Liver (tissue), 9 donors: ENCODE data around the gene HSD17B12. TPM values are rescaled to one million over a fixed set of nuclear protein-coding genes. Genes with fewer than 3 reads are reported as not detected.

Experiments
- DNase-seq: peaks from one replicate; pipeline ENCODE4 v3.0.0-alpha.2; 2017; ENCODE audit warnings: low spot score
- H3K27ac ChIP-seq, 2 donors: one replicate each; pipeline ENCODE4 v1.7.0; 2013; ENCODE audit warnings: inconsistent platforms in 2 of 2, low read length in 2 of 2, control low read depth in 1 of 2, low read depth in 1 of 2, mild to moderate bottlenecking in 1 of 2
- H3K27me3 ChIP-seq, 4 donors: one replicate each; pipeline versions ENCODE4 v1.6.1 to v1.7.0; 2013; ENCODE audit warnings: low read length in 3 of 4, inconsistent platforms in 1 of 4, mild to moderate bottlenecking in 1 of 4, moderate library complexity in 1 of 4; ENCODE audit not compliant: control insufficient read depth in 4 of 4, insufficient read depth in 4 of 4
- H3K36me3 ChIP-seq, 4 donors: one replicate each; pipeline versions ENCODE4 v1.6.1 to v1.7.0; 2013; ENCODE audit warnings: low read length in 3 of 4, mild to moderate bottlenecking in 3 of 4, low read depth in 1 of 4, moderate library complexity in 1 of 4; ENCODE audit not compliant: control insufficient read depth in 4 of 4, insufficient read depth in 3 of 4
- H3K4me1 ChIP-seq, 4 donors: one replicate each; pipeline versions ENCODE4 v1.6.1 to v1.7.0; 2013; ENCODE audit warnings: low read length in 3 of 4, mild to moderate bottlenecking in 3 of 4, moderate library complexity in 1 of 4; ENCODE audit not compliant: control insufficient read depth in 4 of 4, insufficient read depth in 4 of 4
- H3K4me3 ChIP-seq, 3 donors: one replicate each; pipeline versions ENCODE4 v1.6.1 to v1.7.0; 2013; ENCODE audit warnings: low read length in 3 of 3, control low read depth in 1 of 3, low read depth in 1 of 3, mild to moderate bottlenecking in 1 of 3
- H3K9ac ChIP-seq, 2 donors: one replicate each; pipeline ENCODE4 v1.7.0; 2013; ENCODE audit warnings: low read length in 2 of 2, mild to moderate bottlenecking in 2 of 2, moderate library complexity in 2 of 2, control low read depth in 1 of 2, low read depth in 1 of 2
- H3K9me3 ChIP-seq, 4 donors: one replicate each; pipeline versions ENCODE4 v1.6.1 to v1.7.0; 2013; ENCODE audit warnings: low read length in 3 of 4; ENCODE audit not compliant: control insufficient read depth in 4 of 4
- EGR1 ChIP-seq, 2 donors: IDR thresholded peaks; 2 replicates each; pipeline ENCODE4 v1.6.1; 2016 to 2018; ENCODE audit warnings: antibody characterized with exemption in 2 of 2, low read depth in 2 of 2
- FOXA1 ChIP-seq: IDR thresholded peaks from 2 replicates; pipeline ENCODE4 v1.6.1; 2016; ENCODE audit warnings: antibody characterized with exemption
- HNF4A ChIP-seq, 2 donors: conservative IDR thresholded peaks; 2 replicates each; pipeline ENCODE4 v1.6.1; 2016; ENCODE audit warnings: antibody characterized with exemption in 2 of 2, mild to moderate bottlenecking in 2 of 2
- HNF4G ChIP-seq: IDR thresholded peaks from 2 replicates; pipeline ENCODE4 v1.6.1; 2016; ENCODE audit warnings: antibody characterized with exemption
- JUND ChIP-seq, 2 donors: IDR thresholded peaks; 2 replicates each; pipeline ENCODE4 v1.6.1; 2016; ENCODE audit warnings: antibody characterized with exemption in 2 of 2
- MAX ChIP-seq: IDR thresholded peaks from 2 replicates; pipeline ENCODE4 v1.6.1; 2016; ENCODE audit warnings: antibody characterized with exemption
- NR2F2 ChIP-seq: IDR thresholded peaks from 2 replicates; pipeline ENCODE4 v1.6.1; 2016; ENCODE audit warnings: antibody characterized with exemption
- RAD21 ChIP-seq, 2 donors: IDR thresholded peaks; 2 replicates each; pipeline ENCODE4 v1.6.1; 2016; ENCODE audit warnings: antibody characterized with exemption in 2 of 2, mild to moderate bottlenecking in 2 of 2
- REST ChIP-seq: IDR thresholded peaks from 2 replicates; pipeline ENCODE4 v1.6.1; 2016; ENCODE audit warnings: antibody characterized with exemption, mild to moderate bottlenecking
- RXRA ChIP-seq, 2 donors: IDR thresholded peaks; 2 replicates each; pipeline ENCODE4 v1.6.1; 2017 to 2018; ENCODE audit warnings: antibody characterized with exemption in 2 of 2, mild to moderate bottlenecking in 1 of 2
- SP1 ChIP-seq: IDR thresholded peaks from 2 replicates; pipeline ENCODE4 v1.6.1; 2018; ENCODE audit warnings: antibody characterized with exemption, mild to moderate bottlenecking
- TAF1 ChIP-seq: conservative IDR thresholded peaks from 2 replicates; pipeline ENCODE4 v1.6.1; 2016; ENCODE audit warnings: antibody characterized with exemption, mild to moderate bottlenecking
- ZBTB33 ChIP-seq: IDR thresholded peaks from 2 replicates; pipeline ENCODE4 v1.6.1; 2016; ENCODE audit warnings: antibody characterized with exemption
- WGBS: extraction: QIAGEN DNeasy Blood & Tissue Kit; methylation state at CpG from one replicate; pipeline ENCODE4 v1.1.7; 2013; 5-methylcytosine and 5-hydroxymethylcytosine counted together
- polyA plus RNA-seq, 2 donors: library from polyadenylated mRNA; stranded (reverse) in 1 of 2; unstranded in 1 of 2; fragments of 200-250 nt in 1 of 2; fragments of >200 nt in 1 of 2; fragmentation: Nextera tagmentation in 1 of 2; extraction: Ambion mirVana in 1 of 2; gene quantifications; one replicate each; pipeline versions ENCODE4 v1.2.1 to v1.2.3, GENCODE V29; 2013 to 2015
- total RNA-seq, 2 donors: library from RNA; depleted of rRNA; stranded (reverse); fragments of >200 nt; gene quantifications; one replicate each; pipeline ENCODE4 v1.2.3, GENCODE V29; 2014
- donor health status: healthy.
- donor health status: healthy.
- donor health status: healthy.
- donor health status: healthy.
- donor health status: healthy.

The HSD17B12 gene
- total and polyA plus RNA-seq, 4 donors, result 50.3 to 126 (median 68.3) TPM

GRCh38 chr11:43842021-43842420, 161.5 kb downstream of the HSD17B12 start:
- no peak overlapping the region for H3K4me3 ChIP-seq
- DNase-seq, result no peak
- H3K27ac ChIP-seq, result no peak overlapping the region
- no peak for TF ChIP-seq TAF1
- TF ChIP-seq FOXA1, result no peak
- no peak for TF ChIP-seq JUND (IDR thresholded peaks at IDR 0.05)
- no peak for TF ChIP-seq MAX
- TF ChIP-seq RAD21 (IDR thresholded peaks at IDR 0.05), result no peak
- TF ChIP-seq NR2F2, result no peak
- TF ChIP-seq REST, result no peak
- TF ChIP-seq EGR1 (IDR thresholded peaks at IDR 0.05; ENCODE audit: low read depth in 2 of 2), result no peak
- no peak for TF ChIP-seq SP1
- TF ChIP-seq ZBTB33, result no peak
- no peak for TF ChIP-seq HNF4G
- TF ChIP-seq RXRA (IDR thresholded peaks at IDR 0.05), result no peak
- TF ChIP-seq HNF4A (conservative IDR thresholded peaks at IDR 0.05), result no peak
- no peaks in the 10 kb centered on the region for H3K9me3 ChIP-seq
- no peak overlapping the region for H3K9ac ChIP-seq
- no peaks in the 10 kb centered on the region for H3K4me1 ChIP-seq
- no peaks in the 10 kb centered on the region for H3K27me3 ChIP-seq
- WGBS, result 96% methylated on average over 1 of the region's 1 CpG
- peaks cover 0 to 7% (median 4%) of the 10 kb centered on the region in 4 donors for H3K36me3 ChIP-seq

GRCh38 chr11:43845816-43846215, 165.3 kb downstream of the HSD17B12 start:
- DNase-seq, result no peak
- Histone ChIP-seq H3K27ac (no peak overlapping the region), H3K9ac (no peak overlapping the region), H3K4me1 (no peaks in the 10 kb centered on the region), H3K36me3 (peaks cover 0 to 2% (median under 1%) of the 10 kb centered on the region in 4 donors), H3K4me3 (no peak overlapping the region), H3K27me3 (no peaks in the 10 kb centered on the region), H3K9me3 (no peaks in the 10 kb centered on the region)
- no peak for TF ChIP-seq TAF1
- no peak for TF ChIP-seq REST
- TF ChIP-seq HNF4A (conservative IDR thresholded peaks at IDR 0.05), result no peak
- 94% methylated on average over 3 of the region's 3 CpGs for WGBS
